ENCODE results near the gene SCFD2. TPM values are rescaled to one million over a fixed set of nuclear protein-coding genes. Genes with fewer than 3 reads are reported as not detected.
A peak's percentile ranks its signal among the peaks of the same experiment; 100 is the strongest.

Gene SCFD2
- polyA plus RNA-seq, 1 of the 3 experiments (the other 2 are of a cell fraction) = 14.1 TPM

DNA sequence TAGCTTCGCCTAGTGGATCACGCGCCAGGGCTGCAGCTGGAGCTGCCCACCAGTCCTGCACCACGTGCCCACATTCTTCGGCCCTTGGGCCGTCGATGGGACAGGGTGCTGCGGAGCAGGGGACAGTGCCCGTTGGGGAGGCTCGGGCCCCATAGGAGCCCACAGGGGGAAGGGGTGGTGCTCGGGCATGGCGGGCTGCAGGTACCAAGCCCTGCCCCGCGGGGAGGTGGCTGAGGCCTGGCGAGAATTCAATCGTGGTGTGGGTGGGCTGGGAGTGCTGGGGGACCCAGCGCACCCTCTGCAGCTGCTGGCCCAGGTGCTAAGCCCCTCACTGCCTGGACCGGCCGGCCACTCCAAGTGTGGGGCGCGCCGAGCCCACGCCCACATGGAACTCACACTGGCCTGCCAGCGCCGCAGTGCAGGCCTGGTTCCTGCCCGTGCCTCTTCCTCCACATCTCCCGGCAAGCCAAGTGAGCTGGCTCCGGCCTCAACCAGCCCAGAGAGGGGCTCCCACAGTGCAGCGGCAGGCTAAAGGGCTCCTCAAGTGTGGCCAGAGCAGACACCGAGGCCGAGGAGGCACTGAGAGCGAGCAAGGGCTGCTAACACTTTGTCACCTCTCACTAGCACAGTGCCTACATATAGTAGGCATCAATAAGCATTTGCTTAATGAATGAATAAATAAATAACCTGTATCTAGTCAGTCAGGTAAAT lies 11.7 kb downstream of the SCFD2 start (continued):
- no peak for TF ChIP-seq EZH2phosphoT487 (IDR thresholded peaks at IDR 0.05; ENCODE audit: borderline replicate concordance, low read depth)
- no peak for TF ChIP-seq EP300 (IDR thresholded peaks at IDR 0.05; ENCODE audit: borderline replicate concordance in 1 of 2, low read depth in 1 of 2, low read length in 1 of 2)
- TF ChIP-seq TCF12 (IDR thresholded peaks at IDR 0.05) = no peak
- no peak for TF ChIP-seq FOXJ3 (CRISPR knock-in tag; IDR thresholded peaks at IDR 0.05)
- TF ChIP-seq, protein P1, sequence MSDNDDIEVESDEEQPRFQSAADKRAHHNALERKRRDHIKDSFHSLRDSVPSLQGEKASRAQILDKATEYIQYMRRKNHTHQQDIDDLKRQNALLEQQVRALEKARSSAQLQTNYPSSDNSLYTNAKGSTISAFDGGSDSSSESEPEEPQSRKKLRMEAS (IDR thresholded peaks at IDR 0.05; ENCODE audit: low read depth) = no peak
- TF ChIP-seq, protein P2, sequence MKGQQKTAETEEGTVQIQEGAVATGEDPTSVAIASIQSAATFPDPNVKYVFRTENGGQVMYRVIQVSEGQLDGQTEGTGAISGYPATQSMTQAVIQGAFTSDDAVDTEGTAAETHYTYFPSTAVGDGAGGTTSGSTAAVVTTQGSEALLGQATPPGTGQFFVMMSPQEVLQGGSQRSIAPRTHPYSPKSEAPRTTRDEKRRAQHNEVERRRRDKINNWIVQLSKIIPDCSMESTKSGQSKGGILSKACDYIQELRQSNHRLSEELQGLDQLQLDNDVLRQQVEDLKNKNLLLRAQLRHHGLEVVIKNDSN (IDR thresholded peaks at IDR 0.05; ENCODE audit: borderline replicate concordance, low read depth) = no peak

DNA sequence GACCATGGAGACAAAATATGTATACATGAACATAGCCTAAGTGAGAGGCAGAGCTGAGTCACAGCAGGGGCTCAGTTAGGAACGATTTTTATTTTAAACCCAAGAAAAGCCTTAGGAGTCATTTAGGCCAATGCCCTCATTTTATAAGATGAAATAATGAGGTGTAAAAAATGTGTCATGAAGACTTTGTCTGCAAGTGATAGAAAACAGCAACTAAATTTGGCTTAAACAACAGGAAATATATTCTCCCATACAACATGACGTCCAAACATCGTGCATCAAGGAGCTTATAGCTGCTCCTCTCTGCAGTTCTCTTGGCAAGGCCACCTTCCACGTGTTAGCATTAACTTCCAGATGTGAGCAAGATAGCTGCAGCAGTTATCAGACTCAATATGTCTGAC lies 16.8 kb downstream of the SCFD2 start:
- H4K20me1 ChIP-seq (ENCODE audit: insufficient read depth) = no peaks in the 10 kb centered on the region
- H2AFZ ChIP-seq (ENCODE audit: low read depth) = no peak overlapping the region
- ChIA-PET CTCF (no interaction called here), POLR2A (no interaction called here)
- no peak for DNase-seq
- H3K4me3 ChIP-seq (ENCODE audit: low read depth in 2 of 2, low read length in 1 of 2) = no peak overlapping the region
- H3K9me3 ChIP-seq = no peaks in the 10 kb centered on the region
- H3K4me2 ChIP-seq = no peak overlapping the region
- H3K27me3 ChIP-seq (ENCODE audit: insufficient read depth) = no peaks in the 10 kb centered on the region
- peaks cover 10 to 11% of the 10 kb centered on the region in 2 experiments; a peak in 3 of 4 replicates for H3K4me1 ChIP-seq (ENCODE audit: control insufficient read depth in 1 of 2, insufficient read depth in 2 of 2, low read depth in 1 of 2, low read length in 1 of 2)
- H3K79me2 ChIP-seq (ENCODE audit: insufficient read depth) = no peaks in the 10 kb centered on the region
- peaks cover 20% of the 10 kb centered on the region for H3F3A ChIP-seq (replicated peaks; ENCODE audit: insufficient read depth)
- H3K9me2 ChIP-seq = no peaks in the 10 kb centered on the region
- TF ChIP-seq RFX5 (IDR thresholded peaks at IDR 0.05; ENCODE audit: low read length) = no peak
- H3K9ac ChIP-seq = no peak overlapping the region
- no peak overlapping the region for H3K27ac ChIP-seq (ENCODE audit: low read depth in 2 of 2, low read length in 1 of 2)
- WGBS (ENCODE audit: low lambda C conversion rate) = 99% methylated on average over 4 of the region's 4 CpGs
- peaks cover 11 to 18% of the 10 kb centered on the region in 2 experiments for H3K36me3 ChIP-seq (replicated peaks in 1 of 2; ENCODE audit: control insufficient read depth in 1 of 2, insufficient read depth in 2 of 2, low read length in 1 of 2)

DNA sequence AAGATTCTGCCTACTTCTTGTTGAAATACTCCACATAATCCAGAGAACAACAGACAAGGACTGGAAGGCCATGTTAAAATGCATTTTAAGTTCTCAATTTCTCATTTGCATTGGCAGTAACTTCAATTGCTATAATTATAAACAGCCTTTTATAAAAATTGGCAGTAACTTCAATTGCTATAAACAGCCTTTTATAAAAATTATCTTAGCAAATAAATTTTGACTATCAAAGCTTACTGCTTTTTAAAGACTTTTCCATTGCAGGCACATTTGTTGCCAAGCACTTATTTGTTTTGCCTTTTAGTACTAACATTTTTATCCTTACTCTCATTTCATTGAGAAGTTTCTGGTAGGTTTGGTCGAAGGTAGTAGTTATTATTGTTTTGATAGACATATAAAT lies 17.8 kb downstream of the SCFD2 start:
- H3K27me3 ChIP-seq (ENCODE audit: insufficient read depth) = no peaks in the 10 kb centered on the region
- H3F3A ChIP-seq (replicated peaks; ENCODE audit: insufficient read depth) = peaks cover 20% of the 10 kb centered on the region
- no peak for DNase-seq
- WGBS (ENCODE audit: low lambda C conversion rate) = 93% methylated on average over 1 of the region's 1 CpG
- peaks cover 10 to 11% of the 10 kb centered on the region in 2 experiments; a peak in 3 of 4 replicates for H3K4me1 ChIP-seq (ENCODE audit: control insufficient read depth in 1 of 2, insufficient read depth in 2 of 2, low read depth in 1 of 2, low read length in 1 of 2)
- no peaks in the 10 kb centered on the region for H3K79me2 ChIP-seq (ENCODE audit: insufficient read depth)
- no peaks in the 10 kb centered on the region for H4K20me1 ChIP-seq (ENCODE audit: insufficient read depth)
- TF ChIP-seq ELF1 (IDR thresholded peaks at IDR 0.05) (no peak), RAD21 (IDR thresholded peaks at IDR 0.05; ENCODE audit: low read length) (no peak), NRF1 (IDR thresholded peaks at IDR 0.05; ENCODE audit: low read depth, low read length) (no peak), CHD2 (IDR thresholded peaks at IDR 0.05; ENCODE audit: low read length, partially characterized antibody) (no peak), NFIC (IDR thresholded peaks at IDR 0.05; ENCODE audit: borderline replicate concordance) (no peak), EZH2phosphoT487 (IDR thresholded peaks at IDR 0.05; ENCODE audit: borderline replicate concordance, low read depth) (no peak), FOXM1 (IDR thresholded peaks at IDR 0.05; ENCODE audit: low read depth) (no peak), FOXJ3 (CRISPR knock-in tag; IDR thresholded peaks at IDR 0.05) (no peak), SIN3A (IDR thresholded peaks at IDR 0.05; ENCODE audit: borderline replicate concordance, low read depth, low read length) (no peak), RXRA (IDR thresholded peaks at IDR 0.05; ENCODE audit: borderline replicate concordance, low read depth) (no peak), GATA2 (CRISPR knock-in tag; IDR thresholded peaks at IDR 0.05) (no peak), MXI1 (IDR thresholded peaks at IDR 0.05; ENCODE audit: low read depth, low read length) (no peak)
- CTCF ChIA-PET = no interaction called here
- no peak overlapping the region for H2AFZ ChIP-seq (ENCODE audit: low read depth)
- no peak overlapping the region for H3K4me3 ChIP-seq (ENCODE audit: low read depth in 2 of 2, low read length in 1 of 2)
- H3K27ac ChIP-seq (ENCODE audit: low read depth in 2 of 2, low read length in 1 of 2) = peak overlapping the region; percentile 44 to 69
- peaks cover 11 to 18% of the 10 kb centered on the region in 2 experiments for H3K36me3 ChIP-seq (replicated peaks in 1 of 2; ENCODE audit: control insufficient read depth in 1 of 2, insufficient read depth in 2 of 2, low read length in 1 of 2)
- no peaks in the 10 kb centered on the region for H3K9me2 ChIP-seq
- H3K9me3 ChIP-seq = no peaks in the 10 kb centered on the region
- peak overlapping the region; percentile 38; the same call in 1 of the 2 replicates for H3K4me2 ChIP-seq
- no peak overlapping the region for H3K9ac ChIP-seq
- POLR2A ChIA-PET = no interaction called here
